ENCODE data around the gene SPATS2L. TPM values are rescaled to one million over a fixed set of nuclear protein-coding genes. Genes with fewer than 3 reads are reported as not detected.

The SPATS2L gene
- total and polyA plus RNA-seq, 2 of the 13 experiments (the other 11 are each of a cell fraction or from before 2014, with no cell fraction given): 154 to 212 TPM

- TF ChIP-seq, protein P1, sequence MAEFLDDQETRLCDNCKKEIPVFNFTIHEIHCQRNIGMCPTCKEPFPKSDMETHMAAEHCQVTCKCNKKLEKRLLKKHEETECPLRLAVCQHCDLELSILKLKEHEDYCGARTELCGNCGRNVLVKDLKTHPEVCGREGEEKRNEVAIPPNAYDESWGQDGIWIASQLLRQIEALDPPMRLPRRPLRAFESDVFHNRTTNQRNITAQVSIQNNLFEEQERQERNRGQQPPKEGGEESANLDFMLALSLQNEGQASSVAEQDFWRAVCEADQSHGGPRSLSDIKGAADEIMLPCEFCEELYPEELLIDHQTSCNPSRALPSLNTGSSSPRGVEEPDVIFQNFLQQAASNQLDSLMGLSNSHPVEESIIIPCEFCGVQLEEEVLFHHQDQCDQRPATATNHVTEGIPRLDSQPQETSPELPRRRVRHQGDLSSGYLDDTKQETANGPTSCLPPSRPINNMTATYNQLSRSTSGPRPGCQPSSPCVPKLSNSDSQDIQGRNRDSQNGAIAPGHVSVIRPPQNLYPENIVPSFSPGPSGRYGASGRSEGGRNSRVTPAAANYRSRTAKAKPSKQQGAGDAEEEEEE (CRISPR knock-in tag; IDR thresholded peaks at IDR 0.05; ENCODE audit: borderline replicate concordance): no peak
- TF ChIP-seq FOXP1 (IDR thresholded peaks at IDR 0.05) (0 out of 2 replicates have a peak, but pooled peaks have one; percentile 20), FOXP1 (CRISPR knock-in tag; IDR thresholded peaks at IDR 0.05) (peak; percentile 96), ZSCAN21 (CRISPR knock-in tag; IDR thresholded peaks at IDR 0.05; ENCODE audit: borderline replicate concordance) (no peak), ZNF788 (CRISPR knock-in tag; IDR thresholded peaks at IDR 0.05; ENCODE audit: borderline replicate concordance) (no peak; the same call in 1 of the 2 replicates), SPEN (CRISPR knock-in tag; IDR thresholded peaks at IDR 0.05; ENCODE audit: low read depth) (peak; percentile 61; the same call in 1 of the 2 replicates), XBP1 (CRISPR knock-in tag; IDR thresholded peaks at IDR 0.05) (no peak), REPIN1 (CRISPR knock-in tag; IDR thresholded peaks at IDR 0.05; ENCODE audit: borderline replicate concordance, low read depth) (peak; percentile 89), ZBTB43 (CRISPR knock-in tag; conservative IDR thresholded peaks at IDR 0.05) (peak; percentile 82), IKZF1 (IDR thresholded peaks at IDR 0.05) (no peak), IRF2 (CRISPR knock-in tag; IDR thresholded peaks at IDR 0.05) (peak; percentile 95), MXI1 (IDR thresholded peaks at IDR 0.05; ENCODE audit: borderline replicate concordance, low read depth, low read length) (no peak), HNRNPLL (IDR thresholded peaks at IDR 0.05; ENCODE audit: low read depth, low read length, poor library complexity, severe bottlenecking) (no peak), SRSF9 (IDR thresholded peaks at IDR 0.05; ENCODE audit: borderline replicate concordance, insufficient read depth, low read depth, low read length, poor library complexity, severe bottlenecking) (no peak), ZNF558 (CRISPR knock-in tag; IDR thresholded peaks at IDR 0.05; ENCODE audit: borderline replicate concordance) (no peak), NR1H2 (CRISPR knock-in tag; IDR thresholded peaks at IDR 0.05; ENCODE audit: borderline replicate concordance, low read depth) (no peak), JDP2 (CRISPR knock-in tag; IDR thresholded peaks at IDR 0.05; ENCODE audit: borderline replicate concordance) (no peak; the same call in 1 of the 2 replicates), NR2F6 (IDR thresholded peaks at IDR 0.05) (peak; percentile 100), NR2F6 (CRISPR knock-in tag; IDR thresholded peaks at IDR 0.05) (peak; percentile 100)
- TF ChIP-seq, protein P2, sequence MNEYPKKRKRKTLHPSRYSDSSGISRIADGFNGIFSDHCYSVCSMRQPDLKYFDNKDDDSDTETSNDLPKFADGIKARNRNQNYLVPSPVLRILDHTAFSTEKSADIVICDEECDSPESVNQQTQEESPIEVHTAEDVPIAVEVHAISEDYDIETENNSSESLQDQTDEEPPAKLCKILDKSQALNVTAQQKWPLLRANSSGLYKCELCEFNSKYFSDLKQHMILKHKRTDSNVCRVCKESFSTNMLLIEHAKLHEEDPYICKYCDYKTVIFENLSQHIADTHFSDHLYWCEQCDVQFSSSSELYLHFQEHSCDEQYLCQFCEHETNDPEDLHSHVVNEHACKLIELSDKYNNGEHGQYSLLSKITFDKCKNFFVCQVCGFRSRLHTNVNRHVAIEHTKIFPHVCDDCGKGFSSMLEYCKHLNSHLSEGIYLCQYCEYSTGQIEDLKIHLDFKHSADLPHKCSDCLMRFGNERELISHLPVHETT (CRISPR knock-in tag; conservative IDR thresholded peaks at IDR 0.05): no peak
- TF ChIP-seq, protein P3, sequence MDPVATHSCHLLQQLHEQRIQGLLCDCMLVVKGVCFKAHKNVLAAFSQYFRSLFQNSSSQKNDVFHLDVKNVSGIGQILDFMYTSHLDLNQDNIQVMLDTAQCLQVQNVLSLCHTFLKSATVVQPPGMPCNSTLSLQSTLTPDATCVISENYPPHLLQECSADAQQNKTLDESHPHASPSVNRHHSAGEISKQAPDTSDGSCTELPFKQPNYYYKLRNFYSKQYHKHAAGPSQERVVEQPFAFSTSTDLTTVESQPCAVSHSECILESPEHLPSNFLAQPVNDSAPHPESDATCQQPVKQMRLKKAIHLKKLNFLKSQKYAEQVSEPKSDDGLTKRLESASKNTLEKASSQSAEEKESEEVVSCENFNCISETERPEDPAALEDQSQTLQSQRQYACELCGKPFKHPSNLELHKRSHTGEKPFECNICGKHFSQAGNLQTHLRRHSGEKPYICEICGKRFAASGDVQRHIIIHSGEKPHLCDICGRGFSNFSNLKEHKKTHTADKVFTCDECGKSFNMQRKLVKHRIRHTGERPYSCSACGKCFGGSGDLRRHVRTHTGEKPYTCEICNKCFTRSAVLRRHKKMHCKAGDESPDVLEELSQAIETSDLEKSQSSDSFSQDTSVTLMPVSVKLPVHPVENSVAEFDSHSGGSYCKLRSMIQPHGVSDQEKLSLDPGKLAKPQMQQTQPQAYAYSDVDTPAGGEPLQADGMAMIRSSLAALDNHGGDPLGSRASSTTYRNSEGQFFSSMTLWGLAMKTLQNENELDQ (CRISPR knock-in tag; IDR thresholded peaks at IDR 0.05; ENCODE audit: borderline replicate concordance): no peak
- TF ChIP-seq, protein P4, sequence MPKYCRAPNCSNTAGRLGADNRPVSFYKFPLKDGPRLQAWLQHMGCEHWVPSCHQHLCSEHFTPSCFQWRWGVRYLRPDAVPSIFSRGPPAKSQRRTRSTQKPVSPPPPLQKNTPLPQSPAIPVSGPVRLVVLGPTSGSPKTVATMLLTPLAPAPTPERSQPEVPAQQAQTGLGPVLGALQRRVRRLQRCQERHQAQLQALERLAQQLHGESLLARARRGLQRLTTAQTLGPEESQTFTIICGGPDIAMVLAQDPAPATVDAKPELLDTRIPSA (CRISPR knock-in tag; IDR thresholded peaks at IDR 0.05; ENCODE audit: borderline replicate concordance): no peak
Observed at GRCh38 chr2:200367155-200367554, 60.7 kb downstream of the SPATS2L start (continued).
